K562 (cell line): ENCODE results near the gene PLXDC2.

Experiments used
- CTCF ChIP-seq, 3 experiments: IDR thresholded peaks in 2 of 3; conservative IDR thresholded peaks in 1 of 3; 2 replicates each; pipeline ENCODE4 v1.5.1; 2011 to 2012; ENCODE audit warnings: low read length in 3 of 3, mild to moderate bottlenecking in 3 of 3, control low read depth in 2 of 3, improper control_type of control experiment in 1 of 3, inconsistent platforms in 1 of 3, low read depth in 1 of 3, mixed read lengths in 1 of 3, moderate library complexity in 1 of 3; ENCODE audit not compliant: insufficient read depth in 2 of 3
- E2F1 ChIP-seq: sonication (generic); formaldehyde crosslinking; IDR thresholded peaks from 2 replicates; pipeline ENCODE4 v1.8.1; 2023; ENCODE audit warnings: mild to moderate bottlenecking, missing genetic modification reagents, moderate library complexity
- HMGN3 ChIP-seq: IDR thresholded peaks from 2 replicates; pipeline ENCODE4 v1.6.1; 2011; ENCODE audit warnings: borderline replicate concordance, low read depth, mild to moderate bottlenecking, mixed read lengths, low read length; ENCODE audit not compliant: insufficient read length; ENCODE audit errors: extremely low read depth
- MAFK ChIP-seq: IDR thresholded peaks from 2 replicates; pipeline ENCODE4 v1.6.1; 2011; ENCODE audit warnings: low read length, improper control_type of control experiment
- MEF2A ChIP-seq: IDR thresholded peaks from 2 replicates; pipeline ENCODE4 v1.6.1; 2011; ENCODE audit warnings: low read depth, mild to moderate bottlenecking, low read length, moderate library complexity; ENCODE audit not compliant: control insufficient read depth
- POLR2A ChIP-seq: fragments of 450-650 bp; conservative IDR thresholded peaks from 2 replicates; pipeline ENCODE4 v1.6.1; 2016
- TAF1 ChIP-seq: IDR thresholded peaks from 2 replicates; pipeline ENCODE4 v1.6.1; 2011; ENCODE audit warnings: mild to moderate bottlenecking, low read length, moderate library complexity; ENCODE audit not compliant: insufficient read depth, control insufficient read depth, severe bottlenecking; ENCODE audit errors: extremely low read depth
- ZBTB49 ChIP-seq: sonication (generic); formaldehyde crosslinking; IDR thresholded peaks from 2 replicates; pipeline ENCODE4 v1.8.0; 2022; ENCODE audit warnings: missing genetic modification reagents, mild to moderate bottlenecking, borderline replicate concordance
- ZBTB7A ChIP-seq: IDR thresholded peaks from 2 replicates; pipeline ENCODE4 v1.6.1; 2011; ENCODE audit warnings: low read depth, mild to moderate bottlenecking, low read length, moderate library complexity, borderline replicate concordance; ENCODE audit not compliant: control insufficient read depth
- ZNF134 ChIP-seq: fragments of 250-450 bp; sonication (Bioruptor Pico); conservative IDR thresholded peaks from 2 replicates; pipeline ENCODE4 v1.4.0; 2020

- TF ChIP-seq ZBTB7A (no peak), HMGN3 (no peak), ZBTB49 (CRISPR knock-in tag) (no peak), MEF2A (no peak), TAF1 (no peak), POLR2A (no peak), CTCF (IDR thresholded peaks at IDR 0.05 in 2 of 3, conservative IDR thresholded peaks at IDR 0.05 in 1 of 3; ENCODE audit: insufficient read depth in 2 of 3, low read depth in 1 of 3, low read length in 3 of 3) (no peak), ZNF134 (CRISPR knock-in tag) (no peak), E2F1 (CRISPR knock-in tag) (no peak), MAFK (no peak)
Observed at GRCh38 chr10:20233423-20233822, 417.2 kb downstream of the PLXDC2 start.
